Uterus (tissue), 2 donors: ENCODE measurements around the gene C3orf38.

Experiments used
- POLR2A ChIP-seq, 2 donors: fragments of 450-650 bp; IDR thresholded peaks; one replicate each; pipeline ENCODE4 v1.6.1; 2016; ENCODE audit warnings: antibody characterized with exemption in 2 of 2, mild to moderate bottlenecking in 1 of 2, moderate library complexity in 1 of 2
- TF ChIP-seq, protein P1 (sequence below), 4 experiments: fragments of 200-600 bp in 2 of 4; fragments of 450-650 bp in 2 of 4; sonication (generic) in 2 of 4; IDR thresholded peaks; one replicate each; pipeline ENCODE4 v1.5.1; 2016 to 2019; ENCODE audit warnings: antibody characterized with exemption in 4 of 4, mild to moderate bottlenecking in 2 of 4, moderate library complexity in 1 of 4

DNA sequence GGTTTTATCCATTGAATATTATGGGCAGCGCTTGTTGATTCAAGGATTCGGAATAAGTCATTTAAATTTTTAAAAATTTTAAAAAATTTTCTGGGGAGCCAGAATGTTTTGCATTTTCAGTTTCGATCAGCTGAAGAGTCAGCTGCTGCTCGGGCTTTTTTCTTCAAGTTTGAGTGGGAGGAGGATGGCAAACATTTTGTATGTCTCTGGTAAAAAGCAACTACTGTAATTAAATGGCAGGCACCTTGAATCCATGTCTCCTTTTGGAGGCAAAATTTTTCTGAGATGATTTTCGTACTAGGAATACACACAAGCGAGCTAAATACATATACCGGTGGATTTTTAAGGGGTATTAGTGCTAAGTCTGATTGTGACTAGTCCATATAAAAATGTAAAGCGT, 612 bp downstream of the C3orf38 start:
- TF ChIP-seq, protein P1, sequence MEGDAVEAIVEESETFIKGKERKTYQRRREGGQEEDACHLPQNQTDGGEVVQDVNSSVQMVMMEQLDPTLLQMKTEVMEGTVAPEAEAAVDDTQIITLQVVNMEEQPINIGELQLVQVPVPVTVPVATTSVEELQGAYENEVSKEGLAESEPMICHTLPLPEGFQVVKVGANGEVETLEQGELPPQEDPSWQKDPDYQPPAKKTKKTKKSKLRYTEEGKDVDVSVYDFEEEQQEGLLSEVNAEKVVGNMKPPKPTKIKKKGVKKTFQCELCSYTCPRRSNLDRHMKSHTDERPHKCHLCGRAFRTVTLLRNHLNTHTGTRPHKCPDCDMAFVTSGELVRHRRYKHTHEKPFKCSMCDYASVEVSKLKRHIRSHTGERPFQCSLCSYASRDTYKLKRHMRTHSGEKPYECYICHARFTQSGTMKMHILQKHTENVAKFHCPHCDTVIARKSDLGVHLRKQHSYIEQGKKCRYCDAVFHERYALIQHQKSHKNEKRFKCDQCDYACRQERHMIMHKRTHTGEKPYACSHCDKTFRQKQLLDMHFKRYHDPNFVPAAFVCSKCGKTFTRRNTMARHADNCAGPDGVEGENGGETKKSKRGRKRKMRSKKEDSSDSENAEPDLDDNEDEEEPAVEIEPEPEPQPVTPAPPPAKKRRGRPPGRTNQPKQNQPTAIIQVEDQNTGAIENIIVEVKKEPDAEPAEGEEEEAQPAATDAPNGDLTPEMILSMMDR (IDR thresholded peaks at IDR 0.05), result no peak
- no peak for TF ChIP-seq POLR2A (IDR thresholded peaks at IDR 0.05)
